ENCODE data around the gene FUCA2.

DNA sequence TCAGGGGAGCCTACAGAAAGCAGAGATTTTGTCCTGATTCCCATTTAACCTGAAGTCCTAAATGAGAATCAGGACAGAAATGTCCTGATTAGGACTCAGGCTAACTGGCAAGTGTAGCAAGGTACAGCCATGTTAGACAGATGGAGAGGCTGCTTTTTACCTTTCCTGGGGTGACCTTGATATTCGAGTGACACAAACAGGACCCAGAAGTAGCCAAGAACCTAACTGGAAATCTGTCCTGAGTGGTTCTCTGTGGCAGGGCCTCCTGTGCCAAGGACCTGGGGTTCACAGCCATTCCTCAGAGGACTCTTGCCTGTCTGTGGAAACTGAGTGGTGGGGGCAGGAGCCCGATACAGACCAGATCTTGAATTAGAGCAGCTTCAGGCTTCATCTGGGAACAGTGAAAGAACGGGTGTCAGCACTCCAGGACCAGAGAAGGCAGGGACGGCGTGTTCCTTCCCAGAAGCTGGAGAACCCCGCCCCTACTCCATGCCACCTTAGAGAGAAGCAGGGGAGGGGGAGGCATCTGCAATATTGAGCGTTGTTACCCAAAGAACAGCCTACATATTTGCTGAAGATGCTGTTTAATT, 4.3 kb upstream of the FUCA2 start:
- TF ChIP-seq EZH2 (IDR thresholded peaks at IDR 0.05; ENCODE audit: low read depth, unreplicated experiment) (no peak), ZNF114 (CRISPR knock-in tag; IDR thresholded peaks at IDR 0.05) (no peak), REST (IDR thresholded peaks at IDR 0.05; ENCODE audit: unreplicated experiment) (no peak), STAT1 (IDR thresholded peaks at IDR 0.05; ENCODE audit: unreplicated experiment) (no peak), EZH2phosphoT487 (IDR thresholded peaks at IDR 0.05; ENCODE audit: unreplicated experiment) (no peak), CREB1 (CRISPR knock-in tag; IDR thresholded peaks at IDR 0.05; ENCODE audit: low read depth) (no peak), POLR2AphosphoS5 (IDR thresholded peaks at IDR 0.05; ENCODE audit: low read depth) (no peak), JUNB (IDR thresholded peaks at IDR 0.05; ENCODE audit: unreplicated experiment) (no peak), ZNF331 (CRISPR knock-in tag; IDR thresholded peaks at IDR 0.05; ENCODE audit: low read depth) (no peak)
- TF ChIP-seq, protein P1, sequence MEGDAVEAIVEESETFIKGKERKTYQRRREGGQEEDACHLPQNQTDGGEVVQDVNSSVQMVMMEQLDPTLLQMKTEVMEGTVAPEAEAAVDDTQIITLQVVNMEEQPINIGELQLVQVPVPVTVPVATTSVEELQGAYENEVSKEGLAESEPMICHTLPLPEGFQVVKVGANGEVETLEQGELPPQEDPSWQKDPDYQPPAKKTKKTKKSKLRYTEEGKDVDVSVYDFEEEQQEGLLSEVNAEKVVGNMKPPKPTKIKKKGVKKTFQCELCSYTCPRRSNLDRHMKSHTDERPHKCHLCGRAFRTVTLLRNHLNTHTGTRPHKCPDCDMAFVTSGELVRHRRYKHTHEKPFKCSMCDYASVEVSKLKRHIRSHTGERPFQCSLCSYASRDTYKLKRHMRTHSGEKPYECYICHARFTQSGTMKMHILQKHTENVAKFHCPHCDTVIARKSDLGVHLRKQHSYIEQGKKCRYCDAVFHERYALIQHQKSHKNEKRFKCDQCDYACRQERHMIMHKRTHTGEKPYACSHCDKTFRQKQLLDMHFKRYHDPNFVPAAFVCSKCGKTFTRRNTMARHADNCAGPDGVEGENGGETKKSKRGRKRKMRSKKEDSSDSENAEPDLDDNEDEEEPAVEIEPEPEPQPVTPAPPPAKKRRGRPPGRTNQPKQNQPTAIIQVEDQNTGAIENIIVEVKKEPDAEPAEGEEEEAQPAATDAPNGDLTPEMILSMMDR (conservative IDR thresholded peaks at IDR 0.05; ENCODE audit: low read depth in 2 of 2) = no peak

Measured in GM23338 (cell line).